ENCODE data around the gene GNAO1.

DNA sequence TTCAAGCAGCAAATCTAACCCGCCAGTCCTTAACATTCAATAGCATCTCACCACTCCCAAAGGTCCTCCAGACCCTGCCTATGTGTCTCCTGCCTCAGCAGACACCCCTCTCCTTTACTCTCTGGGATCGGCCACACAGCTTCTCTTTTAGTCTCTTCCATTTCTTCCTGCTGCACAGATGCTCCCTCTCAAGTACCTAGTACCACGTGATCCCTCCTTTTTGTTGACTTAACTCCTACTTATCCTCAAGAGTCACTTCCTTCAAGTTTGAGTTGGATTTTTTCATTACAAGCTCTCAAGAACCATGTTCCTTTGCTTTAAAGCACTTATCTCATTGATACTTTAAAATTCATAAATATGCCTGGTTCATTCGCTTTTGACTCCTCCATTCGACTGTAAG, 209.2 kb downstream of the GNAO1 start:
- TF ChIP-seq CTCF (IDR thresholded peaks at IDR 0.05; ENCODE audit: poor library complexity, severe bottlenecking) (no peak), EZH2 (IDR thresholded peaks at IDR 0.05; ENCODE audit: borderline replicate concordance, insufficient read depth, low read length, poor library complexity, severe bottlenecking) (no peak)
- TF ChIP-seq, protein P1, sequence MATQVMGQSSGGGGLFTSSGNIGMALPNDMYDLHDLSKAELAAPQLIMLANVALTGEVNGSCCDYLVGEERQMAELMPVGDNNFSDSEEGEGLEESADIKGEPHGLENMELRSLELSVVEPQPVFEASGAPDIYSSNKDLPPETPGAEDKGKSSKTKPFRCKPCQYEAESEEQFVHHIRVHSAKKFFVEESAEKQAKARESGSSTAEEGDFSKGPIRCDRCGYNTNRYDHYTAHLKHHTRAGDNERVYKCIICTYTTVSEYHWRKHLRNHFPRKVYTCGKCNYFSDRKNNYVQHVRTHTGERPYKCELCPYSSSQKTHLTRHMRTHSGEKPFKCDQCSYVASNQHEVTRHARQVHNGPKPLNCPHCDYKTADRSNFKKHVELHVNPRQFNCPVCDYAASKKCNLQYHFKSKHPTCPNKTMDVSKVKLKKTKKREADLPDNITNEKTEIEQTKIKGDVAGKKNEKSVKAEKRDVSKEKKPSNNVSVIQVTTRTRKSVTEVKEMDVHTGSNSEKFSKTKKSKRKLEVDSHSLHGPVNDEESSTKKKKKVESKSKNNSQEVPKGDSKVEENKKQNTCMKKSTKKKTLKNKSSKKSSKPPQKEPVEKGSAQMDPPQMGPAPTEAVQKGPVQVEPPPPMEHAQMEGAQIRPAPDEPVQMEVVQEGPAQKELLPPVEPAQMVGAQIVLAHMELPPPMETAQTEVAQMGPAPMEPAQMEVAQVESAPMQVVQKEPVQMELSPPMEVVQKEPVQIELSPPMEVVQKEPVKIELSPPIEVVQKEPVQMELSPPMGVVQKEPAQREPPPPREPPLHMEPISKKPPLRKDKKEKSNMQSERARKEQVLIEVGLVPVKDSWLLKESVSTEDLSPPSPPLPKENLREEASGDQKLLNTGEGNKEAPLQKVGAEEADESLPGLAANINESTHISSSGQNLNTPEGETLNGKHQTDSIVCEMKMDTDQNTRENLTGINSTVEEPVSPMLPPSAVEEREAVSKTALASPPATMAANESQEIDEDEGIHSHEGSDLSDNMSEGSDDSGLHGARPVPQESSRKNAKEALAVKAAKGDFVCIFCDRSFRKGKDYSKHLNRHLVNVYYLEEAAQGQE (IDR thresholded peaks at IDR 0.05; ENCODE audit: borderline replicate concordance), result no peak
